A549 (cell line): ENCODE data around the gene SYNDIG1L. TPM values are rescaled to one million over a fixed set of nuclear protein-coding genes. Genes with fewer than 3 reads are reported as not detected.

Experiments
- ATAC-seq, 2 experiments: fragments of 200-7000 bp in 1 of 2; fragments of >200 bp in 1 of 2; cut with Nextera tagmentation in 1 of 2; cut with Tn5 transposase in 1 of 2; 3 replicates each; pipeline versions ENCODE4 v1.8.0 to v1.9.1; 2018 to 2020; ENCODE audit warnings: mild to moderate bottlenecking in 1 of 2, moderate library complexity in 1 of 2
- CTCF ChIA-PET: fragments of 300-600 bp; sonication (Branson Sonifier 250); formaldehyde crosslinking; extraction: SDS; loops from one replicate; lab custom pipeline; 2021; ENCODE audit warnings: antibody characterized with exemption, inconsistent platforms; lab: Yijun Ruan, JAX
- POLR2A ChIA-PET: fragments of 350-600 bp; formaldehyde crosslinking; extraction: SDS; loops from one replicate; lab custom pipeline; 2021; ENCODE audit warnings: antibody characterized with exemption, inconsistent platforms; lab: Yijun Ruan, JAX
- DNase-seq, 2 experiments: peaks; one replicate each; pipeline versions ENCODE4 v3.0.0 to v3.0.0-alpha.2; 2011 to 2016; ENCODE audit warnings: low read depth in 1 of 2, low spot score in 1 of 2
- FAIRE-seq: peaks from 2 replicates; lab custom pipeline; 2011; peaks lifted over from hg19 to GRCh38; lab: Jason Lieb, UNC
- H3K27ac ChIP-seq, 2 experiments: fragments of >200 bp; sonication (Bioruptor Twin); formaldehyde crosslinking; 3 replicates each; pipeline ENCODE4 v1.5.1; 2016 to 2017
- H3K4me1 ChIP-seq: fragments of >200 bp; sonication (Bioruptor Twin); formaldehyde crosslinking; 3 replicates; pipeline ENCODE4 v1.6.1; 2016
- H3K4me2 ChIP-seq: fragments of >200 bp; sonication (Bioruptor Twin); formaldehyde crosslinking; 3 replicates; pipeline ENCODE4 v1.6.1; 2016
- H3K4me3 ChIP-seq: fragments of >200 bp; sonication (Bioruptor Twin); formaldehyde crosslinking; 3 replicates; pipeline ENCODE4 v1.5.1; 2016
- H3K9me3 ChIP-seq: fragments of >200 bp; sonication (Bioruptor Twin); formaldehyde crosslinking; 3 replicates; pipeline ENCODE4 v1.6.1; 2016
- CBX8 ChIP-seq: fragments of 200-600 bp; sonication (generic); IDR thresholded peaks from 2 replicates; pipeline ENCODE4 v1.6.1; 2016
- CHD2 ChIP-seq: fragments of 150-350 bp; IDR thresholded peaks from 2 replicates; pipeline ENCODE4 v1.6.1; 2014; ENCODE audit warnings: low read length; ENCODE audit not compliant: partially characterized antibody
- CHD4 ChIP-seq: fragments of 200-600 bp; sonication (generic); IDR thresholded peaks from 2 replicates; pipeline ENCODE4 v1.6.1; 2016; ENCODE audit warnings: antibody characterized with exemption, mild to moderate bottlenecking, borderline replicate concordance
- EHF ChIP-seq: fragments of 250-450 bp; sonication (Bioruptor Pico); IDR thresholded peaks from 2 replicates; pipeline ENCODE4 v1.5.0; 2020; ENCODE audit warnings: mild to moderate bottlenecking
- EHMT2 ChIP-seq: fragments of 200-600 bp; sonication (generic); IDR thresholded peaks from 2 replicates; pipeline ENCODE4 v1.6.1; 2016; ENCODE audit warnings: antibody characterized with exemption, low read depth, mild to moderate bottlenecking, moderate library complexity
- ELK1 ChIP-seq: fragments of 150-350 bp; IDR thresholded peaks from 2 replicates; pipeline ENCODE4 v1.6.1; 2014; ENCODE audit warnings: low read depth, mild to moderate bottlenecking, low read length
- FOXS1 ChIP-seq: fragments of 250-450 bp; sonication (Bioruptor Pico); IDR thresholded peaks from 2 replicates; pipeline ENCODE4 v1.5.0; 2020; ENCODE audit warnings: mild to moderate bottlenecking, moderate library complexity
- GATA3 ChIP-seq: IDR thresholded peaks from 2 replicates; pipeline ENCODE4 v1.6.1; 2012; ENCODE audit warnings: borderline replicate concordance
- HOXA7 ChIP-seq: fragments of 250-450 bp; sonication (Bioruptor Pico); IDR thresholded peaks from 2 replicates; pipeline ENCODE4 v1.5.0; 2020; ENCODE audit warnings: mild to moderate bottlenecking, moderate library complexity
- HOXB5 ChIP-seq: fragments of 250-450 bp; sonication (Bioruptor Pico); IDR thresholded peaks from 2 replicates; pipeline ENCODE4 v1.5.0; 2020; ENCODE audit warnings: mild to moderate bottlenecking, moderate library complexity
- JUN ChIP-seq, 2 experiments: fragments of >200 bp; sonication (Bioruptor Twin); formaldehyde crosslinking; IDR thresholded peaks; 2 replicates in 1 of 2; 3 replicates in 1 of 2; pipeline ENCODE4 v1.6.1; 2016 to 2017
- JUNB ChIP-seq: fragments of >200 bp; sonication (Bioruptor Twin); formaldehyde crosslinking; IDR thresholded peaks from 2 replicates; pipeline ENCODE4 v1.6.1; 2016
- KDM1A ChIP-seq: fragments of 200-600 bp; sonication (generic); IDR thresholded peaks from 2 replicates; pipeline ENCODE4 v1.6.1; 2016; ENCODE audit warnings: low read depth, mild to moderate bottlenecking
- MAZ ChIP-seq: fragments of 150-350 bp; IDR thresholded peaks from 2 replicates; pipeline ENCODE4 v1.6.1; 2014; ENCODE audit warnings: antibody characterized with exemption, low read depth, low read length, borderline replicate concordance
- PBX3 ChIP-seq: IDR thresholded peaks from 2 replicates; pipeline ENCODE4 v1.6.1; 2012
- RARB ChIP-seq: fragments of 250-450 bp; sonication (Bioruptor Pico); IDR thresholded peaks from 2 replicates; pipeline ENCODE4 v1.8.0; 2021; ENCODE audit warnings: mild to moderate bottlenecking, moderate library complexity
- RCOR1 ChIP-seq: fragments of 150-350 bp; IDR thresholded peaks from 2 replicates; pipeline ENCODE4 v1.6.1; 2014; ENCODE audit warnings: antibody characterized with exemption, low read length, low read depth
- RNF2 ChIP-seq: fragments of 200-600 bp; sonication (generic); IDR thresholded peaks from 2 replicates; pipeline ENCODE4 v1.6.1; 2016; ENCODE audit warnings: low read depth, mild to moderate bottlenecking, antibody characterized with exemption, moderate library complexity, borderline replicate concordance
- SMC3 ChIP-seq: fragments of >200 bp; sonication (Bioruptor Twin); formaldehyde crosslinking; IDR thresholded peaks from 3 replicates; pipeline ENCODE4 v1.6.1; 2018; ENCODE audit warnings: inconsistent platforms
- SREBF2 ChIP-seq: fragments of 450-650 bp; IDR thresholded peaks from 2 replicates; pipeline ENCODE4 v1.6.1; 2014; ENCODE audit warnings: mild to moderate bottlenecking, moderate library complexity
- TFCP2L1 ChIP-seq: fragments of 250-450 bp; sonication (Bioruptor Pico); IDR thresholded peaks from 2 replicates; pipeline ENCODE4 v1.5.0; 2021; ENCODE audit warnings: mild to moderate bottlenecking
- TP53 ChIP-seq: fragments of 250-450 bp; sonication (Bioruptor Pico); IDR thresholded peaks from 2 replicates; pipeline ENCODE4 v1.5.0; 2021; ENCODE audit warnings: mild to moderate bottlenecking, moderate library complexity
- ZC3H11A ChIP-seq: fragments of 450-650 bp; IDR thresholded peaks from 2 replicates; pipeline ENCODE4 v1.6.1; 2014; ENCODE audit warnings: antibody characterized with exemption, mild to moderate bottlenecking
- ZFP36 ChIP-seq: fragments of 450-650 bp; IDR thresholded peaks from 2 replicates; pipeline ENCODE4 v1.6.1; 2014; ENCODE audit warnings: borderline replicate concordance; ENCODE audit not compliant: partially characterized antibody
- ZNF302 ChIP-seq: fragments of 250-450 bp; sonication (Bioruptor Pico); IDR thresholded peaks from 2 replicates; pipeline ENCODE4 v1.9.0; 2021; ENCODE audit warnings: inconsistent platforms, mild to moderate bottlenecking, moderate library complexity
- WGBS: methylation state at CpG from one replicate; pipeline ENCODE4 v1.1.6; 2017; ENCODE audit errors: missing lambda C conversion rate; 5-methylcytosine and 5-hydroxymethylcytosine counted together
- polyA plus RNA-seq, 4 experiments: library from polyadenylated mRNA; depleted of rRNA in 3 of 4; stranded (reverse); fragments of >200 nt; fragmentation: RNase III in 1 of 4; extraction: RNeasy Plus Mini Kit Qiagen cat#74134 plus additional on column Dnase treatment in 1 of 4; gene quantifications; 2 replicates in 3 of 4; 3 replicates in 1 of 4; pipeline ENCODE4 v1.2.3, GENCODE V29; 2011 to 2017
- TF ChIP-seq, protein P1 (sequence below): fragments of 250-450 bp; sonication (Bioruptor Pico); IDR thresholded peaks from 2 replicates; pipeline ENCODE4 v1.5.0; 2021; ENCODE audit warnings: mild to moderate bottlenecking, moderate library complexity, borderline replicate concordance
- TF ChIP-seq, protein P2 (sequence below): IDR thresholded peaks from 2 replicates; pipeline ENCODE4 v1.6.1; 2012
- TF ChIP-seq, protein P3 (sequence below): fragments of >200 bp; sonication (Bioruptor Twin); formaldehyde crosslinking; IDR thresholded peaks from 3 replicates; pipeline ENCODE4 v1.6.1; 2016
- TF ChIP-seq, protein P4 (sequence below): fragments of >200 bp; sonication (Bioruptor Twin); formaldehyde crosslinking; IDR thresholded peaks from 3 replicates; pipeline ENCODE4 v1.5.1; 2016
- TF ChIP-seq, protein P5 (sequence below): fragments of >200 bp; sonication (Bioruptor Twin); formaldehyde crosslinking; IDR thresholded peaks from 2 replicates; pipeline ENCODE4 v1.6.1; 2016

SYNDIG1L gene
- polyA plus RNA-seq, 2 of the 4 experiments (the other 2 are of a cell fraction): not detected

DNA sequence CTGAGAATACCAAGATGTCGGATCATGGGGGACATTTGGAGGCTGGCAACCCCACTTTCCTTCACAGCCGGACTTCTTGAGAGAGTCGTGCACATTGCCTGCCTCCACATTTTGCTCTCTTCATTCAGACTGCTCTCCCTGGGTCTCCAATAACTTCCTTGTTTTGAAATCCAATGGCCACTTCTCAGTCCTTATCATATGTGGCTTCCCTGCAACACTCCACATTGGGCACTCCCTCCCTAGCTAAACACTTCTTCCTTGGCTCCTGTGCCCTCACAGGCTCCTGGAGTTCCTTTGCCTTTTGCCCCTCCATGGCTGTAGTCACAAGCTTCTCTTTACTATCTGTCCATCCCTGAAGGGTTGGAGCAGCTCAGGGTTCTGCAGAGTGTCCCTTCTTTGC, 37.0 kb upstream of the SYNDIG1L start:
- Histone ChIP-seq H3K4me1 (no peaks in the 10 kb centered on the region), H3K4me3 (no peak overlapping the region), H3K27ac (no peak overlapping the region), H3K4me2 (no peak overlapping the region), H3K9me3 (no peaks in the 10 kb centered on the region)
- 38% methylated on average over 3 of the region's 3 CpGs for WGBS
- TF ChIP-seq ZC3H11A (no peak), GATA3 (no peak), TFCP2L1 (CRISPR knock-in tag) (no peak), JUNB (no peak), EHMT2 (no peak), ELK1 (no peak), CHD2 (no peak), KDM1A (no peak), RNF2 (no peak), ZNF302 (CRISPR knock-in tag) (no peak), RARB (no peak), CBX8 (no peak), TP53 (CRISPR knock-in tag) (no peak), RCOR1 (no peak), SMC3 (no peak), CHD4 (no peak), HOXA7 (CRISPR knock-in tag) (no peak)
- TF ChIP-seq, protein P1, sequence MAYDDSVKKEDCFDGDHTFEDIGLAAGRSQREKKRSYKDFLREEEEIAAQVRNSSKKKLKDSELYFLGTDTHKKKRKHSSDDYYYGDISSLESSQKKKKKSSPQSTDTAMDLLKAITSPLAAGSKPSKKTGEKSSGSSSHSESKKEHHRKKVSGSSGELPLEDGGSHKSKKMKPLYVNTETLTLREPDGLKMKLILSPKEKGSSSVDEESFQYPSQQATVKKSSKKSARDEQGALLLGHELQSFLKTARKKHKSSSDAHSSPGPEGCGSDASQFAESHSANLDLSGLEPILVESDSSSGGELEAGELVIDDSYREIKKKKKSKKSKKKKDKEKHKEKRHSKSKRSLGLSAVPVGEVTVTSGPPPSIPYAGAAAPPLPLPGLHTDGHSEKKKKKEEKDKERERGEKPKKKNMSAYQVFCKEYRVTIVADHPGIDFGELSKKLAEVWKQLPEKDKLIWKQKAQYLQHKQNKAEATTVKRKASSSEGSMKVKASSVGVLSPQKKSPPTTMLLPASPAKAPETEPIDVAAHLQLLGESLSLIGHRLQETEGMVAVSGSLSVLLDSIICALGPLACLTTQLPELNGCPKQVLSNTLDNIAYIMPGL (CRISPR knock-in tag): no peak
- POLR2A ChIA-PET: no interaction called here
- no peak for DNase-seq
- CTCF ChIA-PET: interaction anchor here (0.6 to 2.0 kb wide), 3 partner anchors 87 to 1286 kb away, joined by 3 to 5 read pairs (median 4); no protein-coding TSS in a partner anchor
- no peak for ATAC-seq
- no peak for FAIRE-seq

- no peak for FAIRE-seq
- CTCF ChIA-PET: interaction anchor here (0.8 to 6.8 kb wide), 13 partner anchors 8 to 119 kb away, joined by 3 to 31 read pairs (median 5); no protein-coding TSS in a partner anchor
These were observed 34.0 kb upstream of the SYNDIG1L start for GRCh38 chr14:74459976-74460375.

More at GRCh38 chr14:74459976-74460375, 34.0 kb upstream of the SYNDIG1L start:
- ATAC-seq: peak in 1 of 2 experiments; percentile 8; a peak in 3 of 6 replicates
- TF ChIP-seq PBX3 (no peak), SREBF2 (no peak), RARB (no peak), EHMT2 (no peak), JUN (IDR thresholded peaks at IDR 0.05) (no peak), FOXS1 (CRISPR knock-in tag) (no peak), HOXB5 (CRISPR knock-in tag) (no peak), ZFP36 (no peak), TFCP2L1 (CRISPR knock-in tag) (no peak), MAZ (no peak), RCOR1 (no peak), SMC3 (no peak), EHF (CRISPR knock-in tag) (no peak), HOXA7 (CRISPR knock-in tag) (no peak)
- TF ChIP-seq, protein P2, sequence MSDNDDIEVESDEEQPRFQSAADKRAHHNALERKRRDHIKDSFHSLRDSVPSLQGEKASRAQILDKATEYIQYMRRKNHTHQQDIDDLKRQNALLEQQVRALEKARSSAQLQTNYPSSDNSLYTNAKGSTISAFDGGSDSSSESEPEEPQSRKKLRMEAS: no peak
- TF ChIP-seq, protein P3, sequence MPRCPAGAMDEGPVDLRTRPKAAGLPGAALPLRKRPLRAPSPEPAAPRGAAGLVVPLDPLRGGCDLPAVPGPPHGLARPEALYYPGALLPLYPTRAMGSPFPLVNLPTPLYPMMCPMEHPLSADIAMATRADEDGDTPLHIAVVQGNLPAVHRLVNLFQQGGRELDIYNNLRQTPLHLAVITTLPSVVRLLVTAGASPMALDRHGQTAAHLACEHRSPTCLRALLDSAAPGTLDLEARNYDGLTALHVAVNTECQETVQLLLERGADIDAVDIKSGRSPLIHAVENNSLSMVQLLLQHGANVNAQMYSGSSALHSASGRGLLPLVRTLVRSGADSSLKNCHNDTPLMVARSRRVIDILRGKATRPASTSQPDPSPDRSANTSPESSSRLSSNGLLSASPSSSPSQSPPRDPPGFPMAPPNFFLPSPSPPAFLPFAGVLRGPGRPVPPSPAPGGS: no peak
- TF ChIP-seq, protein P4, sequence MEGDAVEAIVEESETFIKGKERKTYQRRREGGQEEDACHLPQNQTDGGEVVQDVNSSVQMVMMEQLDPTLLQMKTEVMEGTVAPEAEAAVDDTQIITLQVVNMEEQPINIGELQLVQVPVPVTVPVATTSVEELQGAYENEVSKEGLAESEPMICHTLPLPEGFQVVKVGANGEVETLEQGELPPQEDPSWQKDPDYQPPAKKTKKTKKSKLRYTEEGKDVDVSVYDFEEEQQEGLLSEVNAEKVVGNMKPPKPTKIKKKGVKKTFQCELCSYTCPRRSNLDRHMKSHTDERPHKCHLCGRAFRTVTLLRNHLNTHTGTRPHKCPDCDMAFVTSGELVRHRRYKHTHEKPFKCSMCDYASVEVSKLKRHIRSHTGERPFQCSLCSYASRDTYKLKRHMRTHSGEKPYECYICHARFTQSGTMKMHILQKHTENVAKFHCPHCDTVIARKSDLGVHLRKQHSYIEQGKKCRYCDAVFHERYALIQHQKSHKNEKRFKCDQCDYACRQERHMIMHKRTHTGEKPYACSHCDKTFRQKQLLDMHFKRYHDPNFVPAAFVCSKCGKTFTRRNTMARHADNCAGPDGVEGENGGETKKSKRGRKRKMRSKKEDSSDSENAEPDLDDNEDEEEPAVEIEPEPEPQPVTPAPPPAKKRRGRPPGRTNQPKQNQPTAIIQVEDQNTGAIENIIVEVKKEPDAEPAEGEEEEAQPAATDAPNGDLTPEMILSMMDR: no peak
- TF ChIP-seq, protein P5, sequence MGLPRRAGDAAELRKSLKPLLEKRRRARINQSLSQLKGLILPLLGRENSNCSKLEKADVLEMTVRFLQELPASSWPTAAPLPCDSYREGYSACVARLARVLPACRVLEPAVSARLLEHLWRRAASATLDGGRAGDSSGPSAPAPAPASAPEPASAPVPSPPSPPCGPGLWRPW: no peak
- TF ChIP-seq, all 56 proteins: peak for 0
- H3K9me3 ChIP-seq: no peaks in the 10 kb centered on the region
- H3K4me1 ChIP-seq: no peaks in the 10 kb centered on the region
- POLR2A ChIA-PET: no interaction called here
- H3K27ac ChIP-seq: no peak overlapping the region
- DNase-seq: no peak
- no peak overlapping the region for H3K4me2 ChIP-seq
- WGBS: 83% methylated on average over 6 of the region's 6 CpGs
- no peak overlapping the region for H3K4me3 ChIP-seq
